ENCODE results near the gene RGS9. TPM values are rescaled to one million over a fixed set of nuclear protein-coding genes. Genes with fewer than 3 reads are reported as not detected.

RGS9 gene
- total and polyA plus RNA-seq, 2 donors, result 9.0 to 9.4 TPM

DNA sequence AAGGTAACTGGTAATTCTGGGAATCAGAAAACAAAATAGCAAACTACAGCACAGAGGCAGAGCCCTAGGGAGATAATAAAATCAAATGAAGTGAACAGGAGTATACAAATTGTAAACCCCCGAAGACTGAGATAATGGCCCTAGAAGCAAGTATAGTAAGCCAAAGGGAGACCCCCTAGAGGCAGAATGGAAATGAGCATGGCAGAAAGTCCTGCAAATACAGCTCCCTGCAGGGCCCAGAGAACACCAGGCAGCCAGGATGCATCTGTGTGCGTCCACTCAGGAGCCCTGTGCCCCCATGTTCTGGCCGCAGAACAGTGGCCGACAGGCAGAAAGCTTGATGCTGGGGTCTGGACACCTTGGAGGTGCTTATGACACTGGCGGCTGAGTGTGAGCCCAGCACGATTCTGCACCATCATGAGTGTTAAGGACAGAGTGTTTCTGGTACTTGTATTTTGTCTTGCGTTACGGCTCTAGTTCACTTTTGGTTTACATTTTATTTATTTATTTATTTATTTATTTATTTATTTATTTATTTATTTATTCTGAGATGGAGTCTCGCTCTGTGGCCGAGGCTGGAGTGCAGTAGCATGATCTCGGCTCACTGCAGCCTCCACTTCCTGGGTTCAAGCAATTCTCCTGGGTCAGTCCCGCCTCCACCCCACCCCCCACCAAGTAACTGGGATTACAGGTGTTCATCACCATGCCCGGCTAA, 48.7 kb downstream of the RGS9 start:
- Histone ChIP-seq H3K4me3 (ENCODE audit: low read depth, low read length) (no peak overlapping the region), H3K4me1 (ENCODE audit: insufficient read depth) (no peaks in the 10 kb centered on the region), H3K27ac (ENCODE audit: low read depth) (no peak overlapping the region), H3K36me3 (ENCODE audit: insufficient read depth) (no peaks in the 10 kb centered on the region)
- 90% methylated on average over 13 of the region's 13 CpGs for WGBS
- DNase-seq (ENCODE audit: extremely low spot score), result no peak

DNA sequence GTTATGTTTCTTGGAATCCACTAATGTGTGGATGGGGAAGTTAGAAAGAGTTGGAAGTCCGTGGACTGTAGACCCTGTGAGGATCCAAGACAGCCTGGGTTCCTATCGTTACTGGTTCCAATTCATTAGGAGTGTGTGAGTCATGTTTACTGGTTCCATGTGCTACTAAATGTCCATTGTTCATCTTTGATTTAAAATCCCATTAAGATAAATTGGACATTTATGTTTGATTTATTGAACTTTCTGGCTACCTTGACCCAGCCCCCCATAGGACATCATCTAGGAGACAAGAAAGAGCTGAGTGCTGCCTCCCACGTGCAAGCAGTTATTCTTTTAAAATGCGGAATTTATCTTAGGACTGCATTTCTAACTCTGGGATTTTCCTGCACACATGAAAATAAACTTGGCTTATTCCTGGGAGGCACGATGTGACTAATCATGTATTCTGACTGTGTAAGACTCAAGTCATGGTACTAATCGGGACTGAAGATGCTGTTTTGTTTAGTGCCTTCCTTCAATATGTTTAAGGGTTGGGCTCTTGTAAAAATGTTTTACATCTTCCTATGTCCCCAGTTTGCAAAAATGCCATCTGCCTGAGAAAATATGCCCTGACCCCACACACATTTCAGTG, 53.4 kb downstream of the RGS9 start:
- H3K4me3 ChIP-seq (ENCODE audit: low read depth, low read length), result no peak overlapping the region
- H3K36me3 ChIP-seq (ENCODE audit: insufficient read depth), result no peaks in the 10 kb centered on the region
- no peak for DNase-seq (ENCODE audit: extremely low spot score)
- no peak overlapping the region for H3K27ac ChIP-seq (ENCODE audit: low read depth)
- WGBS, result 85% methylated on average over 6 of the region's 6 CpGs
- H3K4me1 ChIP-seq (ENCODE audit: insufficient read depth), result no peaks in the 10 kb centered on the region

GRCh38 chr17:65191811-65192740, 54.9 kb downstream of the RGS9 start:
- no peak overlapping the region for H3K4me3 ChIP-seq (ENCODE audit: low read depth, low read length)
- 79% methylated on average over 8 of the region's 8 CpGs for WGBS
- H3K36me3 ChIP-seq (ENCODE audit: insufficient read depth), result no peaks in the 10 kb centered on the region
- H3K4me1 ChIP-seq (ENCODE audit: insufficient read depth), result no peaks in the 10 kb centered on the region
- DNase-seq (ENCODE audit: extremely low spot score), result no peak
- H3K27ac ChIP-seq (ENCODE audit: low read depth), result no peak overlapping the region

- Histone ChIP-seq H3K4me1 (ENCODE audit: insufficient read depth) (no peaks in the 10 kb centered on the region), H3K27ac (ENCODE audit: low read depth) (no peak overlapping the region), H3K36me3 (ENCODE audit: insufficient read depth) (no peaks in the 10 kb centered on the region), H3K4me3 (ENCODE audit: low read depth, low read length) (no peak overlapping the region)
- DNase-seq (ENCODE audit: extremely low spot score), result no peak
- WGBS, result 85% methylated on average over 5 of the region's 5 CpGs
These were observed 56.1 kb downstream of the RGS9 start for GRCh38 chr17:65193305-65193704.

- Histone ChIP-seq H3K4me1 (ENCODE audit: insufficient read depth) (no peaks in the 10 kb centered on the region), H3K36me3 (ENCODE audit: insufficient read depth) (no peaks in the 10 kb centered on the region), H3K4me3 (ENCODE audit: low read depth, low read length) (no peak overlapping the region), H3K27ac (ENCODE audit: low read depth) (no peak overlapping the region)
- WGBS, result 85% methylated on average over 9 of the region's 9 CpGs
- DNase-seq (ENCODE audit: extremely low spot score), result no peak
These were observed 56.6 kb downstream of the RGS9 start for GRCh38 chr17:65193716-65194293.

DNA sequence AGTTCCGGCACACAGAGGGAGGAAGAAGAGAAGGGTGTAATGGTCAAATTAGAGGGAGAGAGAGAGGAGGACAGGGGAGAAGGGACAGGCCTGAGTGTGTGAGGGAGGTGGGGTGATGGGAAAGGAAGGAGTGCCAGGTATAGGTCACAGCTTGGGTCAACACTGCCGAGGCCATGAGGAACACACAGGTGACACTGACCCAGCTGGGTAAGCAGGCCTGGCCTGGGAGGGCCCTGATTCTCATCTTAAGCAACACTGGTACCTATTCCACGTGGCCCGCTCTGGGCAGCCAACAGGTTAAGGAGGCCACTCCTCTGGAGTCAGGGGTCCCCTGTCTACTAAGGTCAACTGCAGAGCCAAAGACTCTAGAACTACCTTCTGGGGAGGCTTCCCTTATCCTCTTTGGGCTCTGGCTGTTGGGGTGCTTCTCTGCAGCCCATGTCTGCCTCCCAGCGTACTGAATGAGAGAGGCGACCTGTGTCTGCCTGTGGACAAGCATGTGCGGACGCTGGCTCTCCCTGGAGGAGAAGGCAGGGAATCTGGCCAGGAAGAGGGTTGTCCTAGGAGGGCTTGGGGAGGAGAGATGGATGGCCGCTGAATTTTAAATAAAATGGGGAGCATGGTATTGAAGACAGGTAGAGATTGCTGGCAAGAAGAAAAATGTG, 57.6 kb downstream of the RGS9 start:
- no peak for DNase-seq (ENCODE audit: extremely low spot score)
- WGBS, result 88% methylated on average over 9 of the region's 9 CpGs
- Histone ChIP-seq H3K36me3 (ENCODE audit: insufficient read depth) (no peaks in the 10 kb centered on the region), H3K4me1 (ENCODE audit: insufficient read depth) (no peaks in the 10 kb centered on the region), H3K4me3 (ENCODE audit: low read depth, low read length) (no peak overlapping the region), H3K27ac (ENCODE audit: low read depth) (no peak overlapping the region)

DNA sequence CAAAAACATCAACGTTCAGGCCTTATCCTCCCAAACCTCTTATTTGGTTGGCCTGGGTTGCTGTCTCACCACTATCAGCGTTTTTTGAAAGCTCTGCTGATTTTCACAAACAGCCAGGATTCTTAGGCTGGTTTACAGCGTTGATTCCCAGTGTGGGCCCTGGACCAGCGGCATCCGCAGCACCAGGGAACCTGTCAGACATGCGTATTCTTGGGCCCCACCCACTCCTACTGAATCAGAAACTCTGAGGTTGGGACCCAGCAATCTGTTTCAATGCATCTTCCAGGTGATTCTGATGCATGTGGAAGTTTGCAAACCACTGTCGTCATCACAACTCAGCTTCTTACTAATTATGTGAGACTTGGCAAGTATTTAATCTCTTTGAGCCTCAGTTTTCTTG, 58.5 kb downstream of the RGS9 start:
- WGBS, result 72% methylated on average over 7 of the region's 7 CpGs

DNA sequence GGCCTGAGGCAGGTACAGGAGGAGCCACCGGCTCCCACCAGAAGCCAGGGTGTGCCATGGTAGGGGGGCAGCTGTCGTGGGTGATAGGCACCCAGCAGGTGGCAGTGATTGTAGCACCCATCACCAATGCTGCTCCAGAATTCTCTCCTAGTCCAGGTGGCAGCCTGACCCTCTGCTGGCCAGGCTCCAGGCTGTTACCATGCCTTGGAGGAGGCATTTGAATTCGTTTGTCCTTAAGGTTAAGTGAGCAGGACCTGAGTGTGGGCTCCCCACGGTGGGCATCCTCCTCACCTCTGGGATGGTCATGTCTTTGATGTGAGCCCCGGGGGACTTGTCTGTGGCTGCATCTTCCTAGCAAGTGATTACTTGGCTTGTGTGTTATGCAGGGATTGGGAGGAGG, 59.4 kb downstream of the RGS9 start:
- H3K4me3 ChIP-seq (ENCODE audit: low read depth, low read length), result no peak overlapping the region
- no peaks in the 10 kb centered on the region for H3K4me1 ChIP-seq (ENCODE audit: insufficient read depth)
- no peaks in the 10 kb centered on the region for H3K36me3 ChIP-seq (ENCODE audit: insufficient read depth)
- DNase-seq (ENCODE audit: extremely low spot score), result no peak
- H3K27ac ChIP-seq (ENCODE audit: low read depth), result no peak overlapping the region
- WGBS, result 74% methylated on average over 5 of the region's 5 CpGs

More for the DNA sequence above, 58.5 kb downstream of the RGS9 start:
- Histone ChIP-seq H3K4me3 (ENCODE audit: low read depth, low read length) (no peak overlapping the region), H3K4me1 (ENCODE audit: insufficient read depth) (no peaks in the 10 kb centered on the region), H3K36me3 (ENCODE audit: insufficient read depth) (no peaks in the 10 kb centered on the region), H3K27ac (ENCODE audit: low read depth) (no peak overlapping the region)
- DNase-seq (ENCODE audit: extremely low spot score), result no peak

- 69% methylated on average over 5 of the region's 5 CpGs for WGBS
- Histone ChIP-seq H3K4me3 (ENCODE audit: low read depth, low read length) (no peak overlapping the region), H3K4me1 (ENCODE audit: insufficient read depth) (no peaks in the 10 kb centered on the region), H3K36me3 (ENCODE audit: insufficient read depth) (no peaks in the 10 kb centered on the region), H3K27ac (ENCODE audit: low read depth) (no peak overlapping the region)
- DNase-seq (ENCODE audit: extremely low spot score), result no peak
These were observed 60.0 kb downstream of the RGS9 start for GRCh38 chr17:65197201-65197600.

- H3K4me1 ChIP-seq (ENCODE audit: insufficient read depth), result no peaks in the 10 kb centered on the region
- peak; percentile 23 for DNase-seq (ENCODE audit: extremely low spot score)
- no peak overlapping the region for H3K27ac ChIP-seq (ENCODE audit: low read depth)
- WGBS, result 22% methylated on average over 7 of the region's 7 CpGs
- H3K4me3 ChIP-seq (ENCODE audit: low read depth, low read length), result no peak overlapping the region
- no peaks in the 10 kb centered on the region for H3K36me3 ChIP-seq (ENCODE audit: insufficient read depth)
These were observed 61.6 kb downstream of the RGS9 start for GRCh38 chr17:65198653-65199382.

DNA sequence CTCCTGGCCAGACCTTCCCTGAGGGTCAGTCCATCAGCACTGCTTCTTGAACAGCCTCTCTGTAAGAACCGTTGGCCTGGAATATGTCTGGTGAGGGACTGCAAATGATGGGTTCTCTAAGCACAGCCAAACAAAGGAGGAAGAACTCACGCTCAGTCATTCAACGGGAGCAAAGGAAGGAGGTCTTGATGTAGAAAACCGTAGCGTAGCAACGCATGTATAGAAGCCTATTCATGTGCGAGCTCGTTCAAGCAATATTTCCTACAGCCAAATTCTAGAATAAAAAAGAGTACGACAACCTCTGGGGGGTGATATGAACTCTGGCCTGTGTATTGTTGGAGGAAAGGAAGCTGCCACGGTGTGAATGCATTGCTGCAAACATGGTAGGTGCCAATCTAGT, 64.2 kb downstream of the RGS9 start:
- no peak overlapping the region for H3K27ac ChIP-seq (ENCODE audit: low read depth)
- H3K36me3 ChIP-seq (ENCODE audit: insufficient read depth), result no peaks in the 10 kb centered on the region
- DNase-seq (ENCODE audit: extremely low spot score), result no peak
- no peak overlapping the region for H3K4me3 ChIP-seq (ENCODE audit: low read depth, low read length)
- H3K4me1 ChIP-seq (ENCODE audit: insufficient read depth), result no peaks in the 10 kb centered on the region
- WGBS, result 86% methylated on average over 10 of the region's 10 CpGs

- no peaks in the 10 kb centered on the region for H3K36me3 ChIP-seq (ENCODE audit: insufficient read depth)
These were observed 65.8 kb downstream of the RGS9 start for GRCh38 chr17:65202844-65203571.

More at GRCh38 chr17:65202844-65203571, 65.8 kb downstream of the RGS9 start:
- H3K27ac ChIP-seq (ENCODE audit: low read depth), result no peak overlapping the region
- no peak overlapping the region for H3K4me3 ChIP-seq (ENCODE audit: low read depth, low read length)
- no peaks in the 10 kb centered on the region for H3K4me1 ChIP-seq (ENCODE audit: insufficient read depth)
- DNase-seq (ENCODE audit: extremely low spot score), result no peak
- 81% methylated on average over 9 of the region's 9 CpGs for WGBS
